HT1080 (cell line): ENCODE results near the gene MTA1. TPM values are rescaled to one million over a fixed set of nuclear protein-coding genes. Genes with fewer than 3 reads are reported as not detected.

ENCODE experiments used
- DNase-seq: peaks from one replicate; pipeline ENCODE4 v3.0.0-alpha.2; 2015; ENCODE audit warnings: low read depth
- total RNA-seq: library from RNA; depleted of rRNA; stranded (reverse); fragments of >200 nt; shearing (Covaris generic); gene quantifications from 2 replicates; pipeline ENCODE4 v1.2.3, GENCODE V29; 2014

Gene MTA1
- total RNA-seq, 1 experiment from 2014 or later, result 78.4 TPM

- no peak for DNase-seq
Observed at GRCh38 chr14:105422695-105423487, 3.3 kb downstream of the MTA1 start.

- no peak for DNase-seq
Observed at GRCh38 chr14:105423488-105424195, 4.0 kb downstream of the MTA1 start.

- DNase-seq, result no peak
Observed at GRCh38 chr14:105424861-105425260, 5.2 kb downstream of the MTA1 start.

- DNase-seq, result no peak
Observed at GRCh38 chr14:105425823-105426247, 6.2 kb downstream of the MTA1 start.

- no peak for DNase-seq
Observed at GRCh38 chr14:105426416-105427130, 6.9 kb downstream of the MTA1 start.

- no peak for DNase-seq
Observed at GRCh38 chr14:105427412-105427811, 7.8 kb downstream of the MTA1 start.

- DNase-seq, result no peak
Observed at GRCh38 chr14:105427936-105428485, 8.4 kb downstream of the MTA1 start.

- no peak for DNase-seq
Observed at GRCh38 chr14:105430042-105430441, 10.4 kb downstream of the MTA1 start.

GRCh38 chr14:105430565-105430964 is 10.9 kb downstream of the MTA1 start:
- peak; percentile 72 for DNase-seq

- DNase-seq, result no peak
Observed at GRCh38 chr14:105431256-105431655, 11.6 kb downstream of the MTA1 start.

- no peak for DNase-seq
Observed at GRCh38 chr14:105432657-105433056, 13.0 kb downstream of the MTA1 start.

GRCh38 chr14:105433161-105433605 is 13.6 kb downstream of the MTA1 start:
- no peak for DNase-seq

GRCh38 chr14:105436402-105436801 is 16.8 kb downstream of the MTA1 start:
- DNase-seq, result no peak

GRCh38 chr14:105436891-105437722 is 17.5 kb downstream of the MTA1 start:
- no peak for DNase-seq

GRCh38 chr14:105437723-105438500 is 18.3 kb downstream of the MTA1 start:
- no peak for DNase-seq

GRCh38 chr14:105439179-105439578 is 19.6 kb downstream of the MTA1 start:
- no peak for DNase-seq

- DNase-seq, result no peak
Observed at GRCh38 chr14:105439710-105440553, 20.3 kb downstream of the MTA1 start.

GRCh38 chr14:105440554-105440900 is 20.9 kb downstream of the MTA1 start:
- no peak for DNase-seq

GRCh38 chr14:105440992-105441391 is 21.4 kb downstream of the MTA1 start:
- no peak for DNase-seq
